CD8-positive, alpha-beta memory T cell (primary cell): ENCODE data around the gene BEND7. TPM values are rescaled to one million over a fixed set of nuclear protein-coding genes. Genes with fewer than 3 reads are reported as not detected.

Experiments
- CTCF ChIA-PET: fragments of 350-600 bp; sonication (Branson Sonifier 250); formaldehyde crosslinking; loops from one replicate; lab custom pipeline; 2021; ENCODE audit warnings: antibody characterized with exemption; lab: Charles Lee
- POLR2A ChIA-PET: fragments of 350-600 bp; sonication (Branson Sonifier 250); formaldehyde crosslinking; loops from one replicate; lab custom pipeline; 2021; ENCODE audit warnings: antibody characterized with exemption; lab: Charles Lee
- DNase-seq, 5 donors: peaks; one replicate each; pipeline versions ENCODE4 v3.0.0 to v3.0.0-alpha.2; 2020 to 2022; ENCODE audit warnings: mixed read lengths in 1 of 5
- H3K27ac ChIP-seq: one replicate; pipeline ENCODE4 v1.7.0; 2013; ENCODE audit warnings: low read depth, mild to moderate bottlenecking, low read length, moderate library complexity
- H3K27me3 ChIP-seq: 2 replicates; pipeline ENCODE4 v1.7.0; 2013; ENCODE audit warnings: low read length, mild to moderate bottlenecking; ENCODE audit not compliant: insufficient read depth, poor library complexity, severe bottlenecking
- H3K36me3 ChIP-seq: 2 replicates; pipeline ENCODE4 v1.7.0; 2013; ENCODE audit warnings: mild to moderate bottlenecking, low read length, moderate library complexity; ENCODE audit not compliant: insufficient read depth
- H3K4me1 ChIP-seq: 2 replicates; pipeline ENCODE4 v1.7.0; 2013; ENCODE audit warnings: mild to moderate bottlenecking, low read length, moderate library complexity; ENCODE audit not compliant: insufficient read depth
- H3K4me3 ChIP-seq: 2 replicates; pipeline ENCODE4 v1.7.0; 2013; ENCODE audit warnings: mild to moderate bottlenecking, low read length
- H3K9me3 ChIP-seq: 2 replicates; pipeline ENCODE4 v1.7.0; 2013; ENCODE audit warnings: mild to moderate bottlenecking, low read length
- H3K27ac Mint-ChIP-seq, 8 donors: one replicate each; pipeline ENCODE4 v1.8.0; 2020 to 2021; ENCODE audit warnings: mixed read lengths in 8 of 8, mild to moderate bottlenecking in 6 of 8, inconsistent platforms in 3 of 8, moderate library complexity in 3 of 8
- H3K27me3 Mint-ChIP-seq, 2 donors: one replicate each; pipeline ENCODE4 v1.8.0; 2020 to 2021; ENCODE audit warnings: mixed read lengths in 2 of 2, mild to moderate bottlenecking in 1 of 2, moderate library complexity in 1 of 2
- H3K36me3 Mint-ChIP-seq, 3 donors: one replicate each; pipeline ENCODE4 v1.8.0; 2020 to 2021; ENCODE audit warnings: mixed read lengths in 3 of 3, inconsistent platforms in 1 of 3, mild to moderate bottlenecking in 1 of 3
- H3K4me1 Mint-ChIP-seq, 3 donors: one replicate each; pipeline ENCODE4 v1.8.0; 2020 to 2021; ENCODE audit warnings: mixed read lengths in 3 of 3, inconsistent platforms in 1 of 3, mild to moderate bottlenecking in 1 of 3
- H3K4me3 Mint-ChIP-seq, 7 donors: one replicate each; pipeline ENCODE4 v1.8.0; 2020 to 2021; ENCODE audit warnings: mixed read lengths in 7 of 7, mild to moderate bottlenecking in 6 of 7, moderate library complexity in 4 of 7, inconsistent platforms in 2 of 7
- H3K9me3 Mint-ChIP-seq, 5 donors: one replicate each; pipeline ENCODE4 v1.8.0; 2020 to 2022; ENCODE audit warnings: mixed read lengths in 5 of 5, mild to moderate bottlenecking in 3 of 5, moderate library complexity in 2 of 5, inconsistent platforms in 1 of 5
- polyA plus RNA-seq: library from polyadenylated mRNA; unstranded; fragments of 300-500 nt; fragmentation: Illumina TruSeq; gene quantifications from one replicate; pipeline ENCODE4 v1.2.3, GENCODE V29; 2021
- total RNA-seq, 2 experiments: library from RNA; stranded (reverse); gene quantifications; one replicate each; pipeline ENCODE4 v1.2.3, GENCODE V29; 2021

BEND7 gene
- total and polyA plus RNA-seq, 3 experiments from 2014 or later: not detected

DNA sequence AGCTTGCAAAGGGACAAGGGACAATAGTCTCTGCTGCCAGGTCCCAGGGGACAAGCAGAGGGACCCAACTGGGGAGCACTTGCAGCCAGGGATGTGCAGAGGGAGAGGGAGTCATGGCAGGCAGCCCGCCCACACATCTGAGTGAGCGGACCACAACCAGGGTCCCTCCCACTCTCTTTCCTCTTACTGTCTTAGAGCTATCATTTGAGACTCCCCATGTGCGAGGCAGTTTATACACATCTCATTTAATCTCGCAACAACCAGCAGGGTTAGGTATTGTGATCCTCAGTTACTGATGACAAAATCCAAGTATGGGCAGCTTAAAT, 70.2 kb downstream of the BEND7 start:
- Mint-ChIP-seq H3K4me1 (peaks cover 0 to 4% (median 0%) of the 10 kb centered on the region in 3 donors), H3K9me3 (peaks cover 0 to 5% (median 2%) of the 10 kb centered on the region in 5 donors), H3K27me3 (peaks cover 11 to 46% of the 10 kb centered on the region in 2 donors), H3K36me3 (no peaks in the 10 kb centered on the region), H3K4me3 (no peak overlapping the region), H3K27ac (no peak overlapping the region)
- Histone ChIP-seq H3K27ac (no peak overlapping the region), H3K4me3 (no peak overlapping the region), H3K4me1 (no peaks in the 10 kb centered on the region), H3K36me3 (no peaks in the 10 kb centered on the region), H3K27me3 (no peaks in the 10 kb centered on the region), H3K9me3 (no peaks in the 10 kb centered on the region)
- no peak for DNase-seq
- ChIA-PET CTCF (no interaction called here), POLR2A (no interaction called here)

DNA sequence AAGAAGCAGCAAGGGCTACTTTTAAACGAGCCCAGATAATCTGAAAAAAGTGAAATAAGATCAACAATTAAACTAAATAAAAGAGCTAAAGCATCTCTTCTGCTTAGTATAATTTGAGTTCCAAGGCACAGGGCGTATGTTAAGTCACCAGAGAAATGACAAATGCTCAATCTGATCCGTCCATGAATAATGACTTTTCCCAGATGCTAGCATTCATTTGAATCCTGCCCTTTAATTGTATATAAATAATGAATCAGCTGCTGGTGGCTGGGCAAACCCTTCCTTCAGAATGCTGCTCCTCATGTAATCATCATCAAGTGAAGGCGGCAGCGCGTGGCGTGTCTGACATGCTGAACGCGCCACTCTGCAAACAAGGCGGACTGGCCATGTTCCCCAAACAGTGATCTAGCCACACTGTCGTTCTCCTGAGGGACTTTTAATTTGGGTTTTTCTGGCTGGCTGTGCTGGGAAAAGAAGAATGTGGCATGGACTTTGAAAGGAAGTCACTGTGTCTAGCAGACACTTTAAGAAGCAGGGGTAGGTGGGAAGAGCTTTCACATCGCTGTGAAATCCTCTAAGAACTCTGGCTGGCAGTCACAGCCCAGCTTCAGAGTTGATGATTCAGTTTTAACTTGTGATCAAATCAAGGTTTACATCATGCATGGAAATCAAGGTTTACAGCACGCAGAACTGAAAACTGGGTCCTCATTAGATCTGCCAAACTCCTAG, 70.7 kb downstream of the BEND7 start:
- H3K4me1 Mint-ChIP-seq: peaks cover 0 to 4% (median 0%) of the 10 kb centered on the region in 3 donors
- H3K4me3 ChIP-seq: no peak overlapping the region
- H3K9me3 Mint-ChIP-seq: peaks cover 0 to 5% (median 2%) of the 10 kb centered on the region in 5 donors
- H3K27ac ChIP-seq: no peak overlapping the region
- no peaks in the 10 kb centered on the region for H3K36me3 Mint-ChIP-seq
- POLR2A ChIA-PET: no interaction called here
- H3K4me3 Mint-ChIP-seq: no peak overlapping the region
- H3K4me1 ChIP-seq: no peaks in the 10 kb centered on the region
- H3K27me3 Mint-ChIP-seq: peaks cover 11 to 50% of the 10 kb centered on the region in 2 donors
- no peak overlapping the region for H3K27ac Mint-ChIP-seq
- no peaks in the 10 kb centered on the region for H3K9me3 ChIP-seq
- H3K36me3 ChIP-seq: no peaks in the 10 kb centered on the region
- CTCF ChIA-PET: no interaction called here
- H3K27me3 ChIP-seq: no peaks in the 10 kb centered on the region
- no peak for DNase-seq

DNA sequence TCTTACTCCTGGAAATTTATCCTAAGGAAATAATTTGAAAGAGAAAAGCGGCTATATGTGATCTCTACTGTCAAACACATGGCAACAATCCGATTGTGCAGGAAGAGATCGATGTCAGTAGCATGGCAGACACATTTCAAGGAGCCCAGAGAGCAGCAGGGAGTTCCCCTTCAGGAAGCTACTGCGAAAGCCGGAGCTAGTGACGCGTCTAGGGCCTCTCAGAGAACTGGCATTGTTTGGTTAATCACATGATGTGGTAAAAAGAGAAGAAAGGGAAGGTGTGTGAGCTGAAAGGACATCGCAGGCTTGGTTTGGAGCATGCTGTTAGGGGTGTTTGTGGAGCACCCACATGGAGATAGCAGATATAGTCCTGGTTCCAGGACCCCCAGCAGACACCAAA, 74.9 kb downstream of the BEND7 start:
- Mint-ChIP-seq H3K27ac (no peak overlapping the region), H3K4me1 (peaks cover 0 to 4% (median 0%) of the 10 kb centered on the region in 3 donors), H3K27me3 (peaks cover 9 to 74% of the 10 kb centered on the region in 2 donors), H3K36me3 (no peaks in the 10 kb centered on the region), H3K4me3 (no peak overlapping the region), H3K9me3 (no peaks in the 10 kb centered on the region)
- Histone ChIP-seq H3K4me3 (no peak overlapping the region), H3K9me3 (no peaks in the 10 kb centered on the region), H3K36me3 (no peaks in the 10 kb centered on the region), H3K4me1 (no peaks in the 10 kb centered on the region), H3K27ac (no peak overlapping the region), H3K27me3 (no peaks in the 10 kb centered on the region)
- POLR2A ChIA-PET: no interaction called here
- CTCF ChIA-PET: interaction anchor here (1.8 kb wide), 1 partner anchor 14 kb away, joined by 8 read pairs; no protein-coding TSS in a partner anchor
- peak in 1 of 5 donors; percentile 27 for DNase-seq

DNA sequence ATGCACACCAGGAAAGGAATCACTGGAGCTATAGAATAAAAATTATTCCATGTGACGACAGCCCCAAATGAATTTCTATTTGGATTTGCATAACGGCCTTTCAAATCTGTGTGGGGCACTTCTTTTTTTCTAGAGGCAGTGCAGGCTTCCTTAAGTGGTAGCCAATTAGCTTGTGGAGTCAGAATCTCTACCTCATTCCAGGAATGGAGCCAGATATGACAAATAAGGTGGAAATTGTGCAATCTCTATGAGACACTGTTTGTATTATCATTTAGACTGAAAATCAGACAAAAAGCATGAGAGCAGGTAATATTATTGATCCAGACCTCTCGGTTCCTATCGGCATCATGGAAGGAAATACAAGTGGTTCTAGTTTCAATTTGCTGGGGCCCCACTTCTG, 78.7 kb downstream of the BEND7 start:
- H3K27ac ChIP-seq: no peak overlapping the region
- Mint-ChIP-seq H3K4me1 (peaks cover 0 to 4% (median 0%) of the 10 kb centered on the region in 3 donors), H3K4me3 (no peak overlapping the region), H3K27me3 (peaks cover 6 to 58% of the 10 kb centered on the region in 2 donors), H3K36me3 (no peaks in the 10 kb centered on the region), H3K9me3 (no peaks in the 10 kb centered on the region), H3K27ac (no peak overlapping the region)
- no peaks in the 10 kb centered on the region for H3K36me3 ChIP-seq
- H3K4me1 ChIP-seq: no peaks in the 10 kb centered on the region
- DNase-seq: no peak
- POLR2A ChIA-PET: no interaction called here
- no peak overlapping the region for H3K4me3 ChIP-seq
- no peaks in the 10 kb centered on the region for H3K27me3 ChIP-seq
- CTCF ChIA-PET: interaction anchor here (2.1 kb wide), 1 partner anchor 10 kb away, joined by 11 read pairs; no protein-coding TSS in a partner anchor
- H3K9me3 ChIP-seq: no peaks in the 10 kb centered on the region

DNA sequence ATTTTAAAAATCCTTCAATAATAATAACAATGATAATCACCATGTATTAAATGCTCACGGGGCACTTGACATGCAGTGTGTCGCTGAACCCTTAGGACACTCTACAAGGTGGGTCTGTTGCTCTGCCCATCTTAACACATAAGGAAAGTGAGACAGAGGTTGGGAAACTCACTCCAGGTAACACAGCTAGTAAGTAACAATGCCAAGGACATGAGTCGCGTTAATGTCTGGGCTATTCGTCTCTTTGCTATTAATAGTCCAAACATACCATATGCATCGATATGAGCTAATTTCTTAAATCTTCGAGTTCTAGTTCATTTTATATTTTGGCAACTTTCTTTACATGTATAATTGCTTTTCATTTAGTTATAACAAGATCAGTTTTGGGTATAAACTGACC, 79.5 kb downstream of the BEND7 start:
- Histone ChIP-seq H3K9me3 (no peaks in the 10 kb centered on the region), H3K27me3 (no peaks in the 10 kb centered on the region), H3K4me3 (no peak overlapping the region), H3K36me3 (no peaks in the 10 kb centered on the region), H3K27ac (no peak overlapping the region), H3K4me1 (no peaks in the 10 kb centered on the region)
- no peaks in the 10 kb centered on the region for H3K9me3 Mint-ChIP-seq
- no peak for DNase-seq
- CTCF ChIA-PET: interaction anchor here (2.1 kb wide), 1 partner anchor 9 kb away, joined by 11 read pairs; no protein-coding TSS in a partner anchor
- H3K27ac Mint-ChIP-seq: no peak overlapping the region
- no peak overlapping the region for H3K4me3 Mint-ChIP-seq
- POLR2A ChIA-PET: interaction anchor here (0.5 kb wide), 1 partner anchor 21 kb away, joined by 9 read pairs; no protein-coding TSS in a partner anchor
- peaks cover 0 to 4% (median 0%) of the 10 kb centered on the region in 3 donors for H3K4me1 Mint-ChIP-seq
- H3K36me3 Mint-ChIP-seq: no peaks in the 10 kb centered on the region
- peaks cover 3 to 52% of the 10 kb centered on the region in 2 donors for H3K27me3 Mint-ChIP-seq

DNA sequence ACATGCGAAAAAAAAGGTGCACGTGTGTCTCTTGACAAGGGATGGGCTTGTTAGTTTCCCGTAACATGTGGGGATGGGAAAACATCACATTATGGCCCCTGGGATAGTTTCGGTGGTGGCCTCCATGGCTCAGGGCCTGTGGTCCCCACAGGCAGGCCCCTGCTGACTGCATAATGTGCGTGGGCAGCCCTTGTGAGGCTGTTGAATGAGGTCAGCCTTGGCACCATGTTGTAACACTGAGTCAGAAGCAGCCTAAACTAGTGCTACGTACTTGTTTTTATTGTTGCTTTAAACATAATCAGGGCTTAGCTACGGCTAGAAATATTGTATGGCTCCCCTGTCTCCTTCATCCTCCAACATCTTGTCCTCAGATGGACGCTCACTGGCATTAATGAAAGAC, 80.6 kb downstream of the BEND7 start:
- CTCF ChIA-PET: no interaction called here
- H3K4me1 Mint-ChIP-seq: no peaks in the 10 kb centered on the region
- no peak overlapping the region for H3K4me3 ChIP-seq

DNA sequence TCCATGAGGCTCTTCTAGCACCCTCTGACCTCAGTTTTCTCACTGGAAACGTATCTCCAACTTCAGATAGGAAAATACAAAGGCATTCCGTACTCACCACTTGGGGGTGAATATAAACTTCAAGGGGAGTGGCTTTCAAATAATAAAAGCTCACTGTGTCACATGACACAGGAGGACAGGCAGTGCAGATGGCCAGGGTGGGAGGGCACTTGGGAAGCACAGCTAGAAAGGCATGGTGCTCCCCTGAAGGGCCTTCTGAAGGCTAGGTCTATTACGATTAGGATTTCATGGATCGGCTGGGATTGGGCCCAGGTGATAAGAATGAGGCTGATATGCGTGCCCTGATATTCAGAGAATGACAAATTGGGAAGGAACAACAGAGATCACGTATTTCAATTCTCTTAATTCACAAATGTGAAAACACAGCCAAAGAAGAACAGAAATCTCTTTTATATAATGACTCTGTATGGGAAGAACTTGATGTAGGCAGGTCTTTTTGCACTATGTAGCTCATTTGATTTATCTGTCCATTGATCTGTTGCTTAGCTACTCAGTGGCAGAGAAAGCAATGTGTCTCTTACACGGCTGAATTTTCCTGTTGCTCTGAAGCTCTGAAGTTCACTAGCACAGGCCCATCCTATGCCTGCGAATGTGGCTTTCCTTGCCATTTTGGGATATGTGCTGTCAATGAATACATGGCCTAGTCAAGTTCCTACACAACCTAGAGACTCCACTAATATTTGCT, 83.0 kb downstream of the BEND7 start:
- H3K4me3 Mint-ChIP-seq: no peak overlapping the region
- ChIA-PET CTCF (no interaction called here), POLR2A (no interaction called here)
- no peak overlapping the region for H3K27ac ChIP-seq
- no peaks in the 10 kb centered on the region for H3K36me3 ChIP-seq
- H3K27me3 Mint-ChIP-seq: peaks cover 13 to 53% of the 10 kb centered on the region in 2 donors
- no peak for DNase-seq
- peaks cover 1% of the 10 kb centered on the region for H3K4me1 ChIP-seq
- H3K4me3 ChIP-seq: no peak overlapping the region
- no peaks in the 10 kb centered on the region for H3K27me3 ChIP-seq
- H3K9me3 ChIP-seq: no peaks in the 10 kb centered on the region
- H3K27ac Mint-ChIP-seq: no peak overlapping the region
- H3K36me3 Mint-ChIP-seq: no peaks in the 10 kb centered on the region
- H3K4me1 Mint-ChIP-seq: peaks cover 0 to under 1% (median 0%) of the 10 kb centered on the region in 3 donors
- no peaks in the 10 kb centered on the region for H3K9me3 Mint-ChIP-seq

More for the DNA sequence above, 80.6 kb downstream of the BEND7 start:
- H3K27me3 Mint-ChIP-seq: peaks cover 4 to 49% of the 10 kb centered on the region in 2 donors
- H3K27ac Mint-ChIP-seq: peak overlapping the region in 1 of 8 donors; percentile 47
- H3K36me3 Mint-ChIP-seq: no peaks in the 10 kb centered on the region
- H3K4me1 ChIP-seq: no peaks in the 10 kb centered on the region
- no peak overlapping the region for H3K4me3 Mint-ChIP-seq
- no peaks in the 10 kb centered on the region for H3K9me3 ChIP-seq
- H3K36me3 ChIP-seq: no peaks in the 10 kb centered on the region
- H3K9me3 Mint-ChIP-seq: no peaks in the 10 kb centered on the region
- POLR2A ChIA-PET: no interaction called here
- H3K27me3 ChIP-seq: no peaks in the 10 kb centered on the region
- DNase-seq: no peak
- H3K27ac ChIP-seq: no peak overlapping the region

DNA sequence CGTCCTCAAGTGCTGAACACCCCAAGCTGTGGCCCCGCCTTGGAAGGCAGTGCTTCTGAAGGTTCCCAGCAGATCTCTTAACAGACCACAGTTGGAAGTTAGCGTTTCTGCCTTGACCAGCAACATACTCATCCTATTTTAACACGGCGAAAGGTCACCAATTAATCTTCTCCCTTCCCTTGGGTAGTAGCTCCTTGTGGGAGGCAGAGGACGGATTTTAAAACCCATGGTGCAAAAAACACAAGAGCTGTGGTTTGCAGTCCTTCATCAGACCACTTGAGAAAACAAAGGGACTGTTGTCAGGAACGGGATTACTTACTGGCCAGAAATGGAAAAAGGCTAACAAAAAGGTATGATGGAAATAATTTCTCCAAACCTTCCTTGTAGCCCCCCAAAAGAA, 87.3 kb downstream of the BEND7 start:
- ChIA-PET POLR2A (no interaction called here), CTCF (interaction anchor here (0.9 kb wide), 1 partner anchor 20 kb away, joined by 3 read pairs; no protein-coding TSS in a partner anchor)
- Histone ChIP-seq H3K4me3 (no peak overlapping the region), H3K9me3 (no peaks in the 10 kb centered on the region), H3K4me1 (peaks cover 15% of the 10 kb centered on the region), H3K36me3 (no peaks in the 10 kb centered on the region), H3K27me3 (peaks cover 13% of the 10 kb centered on the region), H3K27ac (no peak overlapping the region)
- Mint-ChIP-seq H3K4me1 (peaks cover 12 to 18% (median 18%) of the 10 kb centered on the region in 3 donors), H3K27ac (no peak overlapping the region), H3K27me3 (peaks cover 27 to 52% of the 10 kb centered on the region in 2 donors), H3K36me3 (no peaks in the 10 kb centered on the region), H3K4me3 (no peak overlapping the region), H3K9me3 (no peaks in the 10 kb centered on the region)
- no peak for DNase-seq
